Measurements from ENCODE around the gene GATAD2B.
"Not testable (repeated sequence)": the region's sequence is repeated elsewhere in the genome, so short reads cannot be mapped to it uniquely, and the experiment has no call there.

GATAD2B gene

DNA sequence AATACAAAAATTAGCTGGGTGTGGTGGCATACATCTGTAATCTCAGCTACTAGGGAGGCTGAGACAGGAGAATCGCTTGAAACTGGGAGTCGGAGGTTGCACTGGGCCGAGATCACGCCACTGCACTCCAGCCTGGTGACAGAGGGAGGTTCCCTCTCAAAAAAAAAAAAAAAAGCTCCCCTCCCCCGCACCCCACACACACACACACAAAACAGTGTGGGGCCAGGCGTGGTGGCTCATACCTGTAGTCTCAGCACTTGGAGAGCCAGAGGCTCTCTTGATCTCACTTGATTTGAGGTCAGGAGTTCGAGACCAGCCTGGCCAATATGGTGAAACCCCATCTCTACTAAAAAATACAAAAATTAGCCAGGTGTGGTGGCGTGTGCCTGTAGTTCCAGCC is 16.9 kb downstream of the GATAD2B start:
- H3K36me3 ChIP-seq (ENCODE audit: insufficient read depth, low read length); H3K9me3 ChIP-seq (ENCODE audit: low read length); H3K4me1 ChIP-seq (ENCODE audit: insufficient read depth, low read length); H3K27ac ChIP-seq (ENCODE audit: low read depth, low read length); H3K27me3 ChIP-seq (ENCODE audit: control insufficient read depth in 1 of 2, insufficient read depth in 2 of 2, low read length in 2 of 2); H3K4me3 ChIP-seq (ENCODE audit: low read depth in 1 of 2, low read length in 2 of 2); H3K9ac ChIP-seq (ENCODE audit: low read length): not testable (repeated sequence)

DNA sequence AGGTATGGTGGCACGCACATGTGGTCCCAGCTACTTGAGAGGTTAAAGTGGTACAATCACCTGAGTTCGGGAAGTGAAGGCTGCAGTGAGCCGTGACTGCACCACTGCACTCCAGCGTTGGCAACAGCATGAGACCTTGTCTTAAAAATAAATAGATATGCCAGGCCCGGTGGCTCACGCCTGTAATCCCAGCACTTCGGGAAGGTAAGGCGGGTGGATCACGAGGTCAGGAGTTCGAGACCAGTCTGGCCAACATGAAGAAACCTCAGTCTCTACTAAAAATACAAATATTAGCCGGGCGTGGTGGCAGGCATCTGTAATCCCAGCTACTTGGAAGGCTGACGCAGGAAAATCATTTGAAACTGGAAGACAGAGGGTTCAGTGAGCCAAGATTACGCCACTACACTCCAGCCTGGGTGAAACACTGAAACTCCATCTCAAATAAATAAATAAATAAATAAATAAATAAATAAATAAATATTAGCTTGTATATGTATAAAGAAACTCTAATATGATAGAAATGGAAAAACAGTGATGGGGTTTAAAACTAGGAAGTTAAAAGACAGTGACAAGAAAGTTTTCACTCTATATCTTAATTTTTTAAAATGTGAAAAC is 18.8 kb downstream of the GATAD2B start:
- H3K9me3 ChIP-seq (ENCODE audit: low read length), result no peaks in the 10 kb centered on the region
- no peak overlapping the region for H3K27ac ChIP-seq (ENCODE audit: low read depth, low read length)
- H3K9ac ChIP-seq (ENCODE audit: low read length), result no peak overlapping the region
- no peaks in the 10 kb centered on the region for H3K36me3 ChIP-seq (ENCODE audit: insufficient read depth, low read length)
- no peak overlapping the region for H3K4me3 ChIP-seq (ENCODE audit: low read depth in 1 of 2, low read length in 2 of 2)
- no peaks in the 10 kb centered on the region for H3K27me3 ChIP-seq (ENCODE audit: control insufficient read depth in 1 of 2, insufficient read depth in 2 of 2, low read length in 2 of 2)
- no peaks in the 10 kb centered on the region for H3K4me1 ChIP-seq (ENCODE audit: insufficient read depth, low read length)

DNA sequence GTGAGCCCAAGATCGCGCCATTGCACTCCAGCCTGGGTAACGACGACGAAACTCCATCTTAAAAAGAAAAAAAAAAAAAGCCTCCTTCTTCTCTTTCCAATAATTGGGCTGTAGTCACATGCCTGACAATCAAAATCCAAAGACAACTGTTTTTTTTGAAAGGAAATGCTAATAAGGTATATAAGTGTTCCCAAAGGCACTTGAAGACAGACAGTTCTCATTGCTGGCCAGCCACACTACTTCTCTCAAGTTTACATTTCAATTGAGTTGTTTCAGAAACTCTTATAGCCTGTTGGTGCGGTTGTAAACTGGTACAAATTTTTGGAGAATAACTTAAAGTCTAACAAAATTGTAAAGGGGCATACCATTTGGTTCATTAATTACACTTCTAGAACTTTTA is 23.3 kb downstream of the GATAD2B start:
- Histone ChIP-seq H3K36me3 (ENCODE audit: insufficient read depth, low read length) (no peaks in the 10 kb centered on the region), H3K4me3 (ENCODE audit: low read depth in 1 of 2, low read length in 2 of 2) (no peak overlapping the region), H3K9ac (ENCODE audit: low read length) (no peak overlapping the region), H3K27ac (ENCODE audit: low read depth, low read length) (no peak overlapping the region), H3K27me3 (ENCODE audit: control insufficient read depth in 1 of 2, insufficient read depth in 2 of 2, low read length in 2 of 2) (no peaks in the 10 kb centered on the region), H3K4me1 (ENCODE audit: insufficient read depth, low read length) (no peaks in the 10 kb centered on the region), H3K9me3 (ENCODE audit: low read length) (no peaks in the 10 kb centered on the region)

DNA sequence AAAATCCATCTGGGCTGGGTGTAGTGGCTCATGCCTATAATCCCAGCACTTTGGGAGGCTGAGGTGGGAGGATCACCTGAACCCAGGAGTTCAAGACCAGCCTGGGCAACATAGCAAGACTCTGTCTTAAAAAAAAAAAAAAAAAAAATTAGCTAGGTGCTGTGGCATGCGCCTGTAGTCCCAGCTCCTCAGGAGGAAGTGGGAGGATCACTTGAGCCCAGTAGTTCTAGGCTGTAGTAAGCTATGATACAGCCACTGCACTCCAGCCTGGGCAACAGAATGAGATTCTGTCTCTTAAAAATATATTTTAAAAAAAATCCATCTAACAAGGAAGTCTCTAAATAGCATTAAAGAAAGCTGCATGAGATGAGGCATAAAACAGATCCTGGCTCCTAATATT is 26.9 kb downstream of the GATAD2B start:
- not testable (repeated sequence) for H3K27ac ChIP-seq (ENCODE audit: low read depth, low read length); H3K4me3 ChIP-seq (ENCODE audit: low read depth in 1 of 2, low read length in 2 of 2); H3K9me3 ChIP-seq (ENCODE audit: low read length); H3K27me3 ChIP-seq (ENCODE audit: control insufficient read depth in 1 of 2, insufficient read depth in 2 of 2, low read length in 2 of 2); H3K4me1 ChIP-seq (ENCODE audit: insufficient read depth, low read length); H3K9ac ChIP-seq (ENCODE audit: low read length); H3K36me3 ChIP-seq (ENCODE audit: insufficient read depth, low read length)

DNA sequence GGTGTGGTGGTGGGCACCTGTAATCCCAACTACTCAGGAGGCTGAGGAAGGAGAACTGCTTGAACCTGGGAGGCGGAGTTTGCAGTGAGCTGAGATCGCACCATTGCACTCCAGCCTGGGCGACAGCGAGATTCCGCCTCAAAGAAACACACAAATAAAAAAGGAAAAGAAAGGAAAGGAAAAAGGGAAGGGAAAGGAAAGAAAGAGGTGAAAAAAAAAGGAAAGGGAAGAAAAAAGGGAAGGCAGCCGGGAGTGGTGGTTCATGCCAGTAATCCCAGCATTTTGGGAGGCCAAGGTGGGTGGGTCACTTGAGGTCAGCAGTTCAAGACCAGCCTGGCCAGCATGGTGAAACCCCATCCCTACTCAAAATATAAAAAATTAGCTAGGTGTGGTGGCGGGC is 31.7 kb downstream of the GATAD2B start:
- H3K36me3 ChIP-seq (ENCODE audit: insufficient read depth, low read length); H3K4me3 ChIP-seq (ENCODE audit: low read depth in 1 of 2, low read length in 2 of 2); H3K27ac ChIP-seq (ENCODE audit: low read depth, low read length); H3K9ac ChIP-seq (ENCODE audit: low read length); H3K9me3 ChIP-seq (ENCODE audit: low read length); H3K27me3 ChIP-seq (ENCODE audit: control insufficient read depth in 1 of 2, insufficient read depth in 2 of 2, low read length in 2 of 2): not testable (repeated sequence)
- peaks cover 16% of the 10 kb centered on the region for H3K4me1 ChIP-seq (ENCODE audit: insufficient read depth, low read length)

DNA sequence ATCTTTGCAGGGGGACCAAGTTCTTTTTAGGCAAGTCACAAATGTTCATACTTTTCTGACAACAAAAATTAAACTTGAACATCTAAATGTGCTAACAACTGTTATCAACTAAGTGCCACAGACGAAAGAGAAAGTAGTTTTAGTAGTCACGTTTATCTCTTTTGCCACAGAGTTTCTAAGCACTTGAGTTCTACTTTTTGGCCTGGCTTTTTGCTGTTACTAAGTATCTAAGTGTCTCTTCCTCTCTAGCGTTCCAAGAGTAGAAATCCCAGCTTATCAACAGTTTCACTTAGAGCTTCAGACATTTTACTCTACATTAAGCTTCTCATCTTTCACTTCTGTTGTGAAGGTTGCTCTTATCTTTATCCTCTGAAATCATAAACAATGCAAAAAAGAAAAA is 34.2 kb downstream of the GATAD2B start:
- Histone ChIP-seq H3K4me1 (ENCODE audit: insufficient read depth, low read length) (peaks cover 16% of the 10 kb centered on the region), H3K9me3 (ENCODE audit: low read length) (no peaks in the 10 kb centered on the region), H3K27me3 (ENCODE audit: control insufficient read depth in 1 of 2, insufficient read depth in 2 of 2, low read length in 2 of 2) (no peaks in the 10 kb centered on the region), H3K27ac (ENCODE audit: low read depth, low read length) (no peak overlapping the region), H3K4me3 (ENCODE audit: low read depth in 1 of 2, low read length in 2 of 2) (no peak overlapping the region), H3K36me3 (ENCODE audit: insufficient read depth, low read length) (peaks cover 4% of the 10 kb centered on the region), H3K9ac (ENCODE audit: low read length) (no peak overlapping the region)

DNA sequence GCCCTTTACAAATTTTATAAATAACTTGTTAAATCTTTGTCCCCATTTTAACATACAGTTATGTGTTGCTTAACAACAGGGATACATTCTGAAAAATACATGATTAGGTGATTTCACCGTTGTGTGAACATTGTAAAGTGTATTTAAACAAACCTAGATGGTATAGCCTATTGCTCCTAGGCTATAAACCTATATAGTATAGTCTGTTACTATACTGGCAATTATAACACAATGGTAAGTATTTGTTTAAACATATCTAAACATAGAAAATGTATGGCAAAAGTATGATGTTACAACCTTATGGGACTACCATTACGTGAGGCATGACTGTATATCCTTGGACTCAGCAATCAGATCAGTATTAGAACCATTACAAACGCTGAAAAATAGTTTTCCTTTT is 36.6 kb downstream of the GATAD2B start:
- H3K4me1 ChIP-seq (ENCODE audit: insufficient read depth, low read length), result peaks cover 35% of the 10 kb centered on the region

DNA sequence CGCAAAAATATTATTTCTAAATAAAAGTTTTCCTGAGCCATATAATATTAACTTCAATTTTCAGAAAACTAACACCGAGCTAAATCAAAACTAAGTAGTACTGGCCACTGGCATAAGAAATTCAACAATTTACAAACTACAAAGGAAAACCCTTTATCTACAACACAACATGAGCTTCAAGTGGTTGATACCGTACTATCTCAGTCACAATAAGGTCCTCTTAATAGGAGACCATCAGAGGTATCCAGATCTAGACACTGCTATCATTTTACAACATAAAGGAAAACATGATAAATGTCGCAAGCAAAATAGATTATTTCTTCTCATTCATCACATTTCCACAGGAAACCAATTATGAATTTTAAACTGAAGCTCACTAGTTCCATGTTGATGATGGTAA is 39.5 kb downstream of the GATAD2B start:
- Histone ChIP-seq H3K9me3 (ENCODE audit: low read length) (no peaks in the 10 kb centered on the region), H3K4me1 (ENCODE audit: insufficient read depth, low read length) (peaks cover 38% of the 10 kb centered on the region), H3K27ac (ENCODE audit: low read depth, low read length) (no peak overlapping the region), H3K4me3 (ENCODE audit: low read depth in 1 of 2, low read length in 2 of 2) (no peak overlapping the region), H3K9ac (ENCODE audit: low read length) (no peak overlapping the region), H3K27me3 (ENCODE audit: control insufficient read depth in 1 of 2, insufficient read depth in 2 of 2, low read length in 2 of 2) (no peaks in the 10 kb centered on the region), H3K36me3 (ENCODE audit: insufficient read depth, low read length) (no peaks in the 10 kb centered on the region)

More for the DNA sequence above, 36.6 kb downstream of the GATAD2B start:
- no peak overlapping the region for H3K9ac ChIP-seq (ENCODE audit: low read length)
- H3K27ac ChIP-seq (ENCODE audit: low read depth, low read length), result no peak overlapping the region
- H3K4me3 ChIP-seq (ENCODE audit: low read depth in 1 of 2, low read length in 2 of 2), result no peak overlapping the region
- peaks cover 4% of the 10 kb centered on the region for H3K36me3 ChIP-seq (ENCODE audit: insufficient read depth, low read length)
- no peaks in the 10 kb centered on the region for H3K27me3 ChIP-seq (ENCODE audit: control insufficient read depth in 1 of 2, insufficient read depth in 2 of 2, low read length in 2 of 2)
- no peaks in the 10 kb centered on the region for H3K9me3 ChIP-seq (ENCODE audit: low read length)

DNA sequence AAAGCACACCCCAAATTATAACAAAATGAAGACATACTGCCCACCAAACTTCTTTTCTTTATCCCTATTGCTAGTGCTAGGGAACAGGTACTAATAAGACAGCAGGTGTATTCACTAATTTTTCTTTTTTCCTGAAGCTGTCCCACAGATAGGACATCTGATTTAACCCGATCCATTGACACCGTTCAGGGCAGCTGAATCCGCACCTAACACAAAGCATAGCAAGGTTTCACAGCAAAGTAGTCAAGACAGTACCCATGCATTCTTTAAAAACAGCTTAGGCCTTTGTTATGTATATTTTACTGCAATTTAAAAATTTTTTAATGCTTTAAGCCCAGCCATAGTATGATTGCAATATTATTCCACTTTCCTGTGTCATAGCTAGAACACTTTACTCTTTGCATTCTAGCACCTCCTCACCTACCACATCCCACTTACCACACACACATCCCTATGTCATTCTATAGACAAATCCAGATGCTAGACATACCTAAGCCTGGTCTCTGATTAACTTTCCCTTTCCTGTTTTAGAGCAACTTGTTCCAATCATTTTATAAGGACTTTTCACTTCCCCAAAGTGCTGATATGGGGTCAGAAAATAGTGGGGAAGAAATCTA is 40.4 kb downstream of the GATAD2B start:
- peak overlapping the region; percentile 23 for H3K9ac ChIP-seq (ENCODE audit: low read length)
- H3K36me3 ChIP-seq (ENCODE audit: insufficient read depth, low read length), result no peaks in the 10 kb centered on the region
- no peaks in the 10 kb centered on the region for H3K27me3 ChIP-seq (ENCODE audit: control insufficient read depth in 1 of 2, insufficient read depth in 2 of 2, low read length in 2 of 2)
- H3K9me3 ChIP-seq (ENCODE audit: low read length), result no peaks in the 10 kb centered on the region
- H3K27ac ChIP-seq (ENCODE audit: low read depth, low read length), result peak overlapping the region; percentile 66
- H3K4me3 ChIP-seq (ENCODE audit: low read depth in 1 of 2, low read length in 2 of 2), result no peak overlapping the region
- peaks cover 34% of the 10 kb centered on the region for H3K4me1 ChIP-seq (ENCODE audit: insufficient read depth, low read length)

DNA sequence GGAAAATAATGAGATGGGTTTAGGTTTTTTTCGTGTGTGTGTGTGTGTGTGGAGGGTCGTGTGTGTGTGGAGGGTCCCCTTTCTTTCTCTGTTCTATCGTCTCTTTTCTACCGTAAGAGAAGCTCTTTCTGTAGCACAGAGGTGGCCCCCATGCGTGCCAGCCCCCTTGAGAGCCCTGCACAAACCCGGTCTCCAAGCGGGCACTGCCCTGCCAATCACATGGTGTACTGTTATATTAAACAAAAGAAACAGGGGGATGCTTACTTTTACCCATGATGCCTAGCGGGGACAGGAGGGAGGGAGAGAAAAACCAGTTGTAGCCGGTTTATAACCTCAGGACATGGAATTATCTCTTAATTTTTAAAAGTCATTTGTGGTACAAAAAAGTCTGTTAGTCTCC is 41.0 kb downstream of the GATAD2B start:
- Histone ChIP-seq H3K9me3 (ENCODE audit: low read length) (no peaks in the 10 kb centered on the region), H3K27me3 (ENCODE audit: control insufficient read depth in 1 of 2, insufficient read depth in 2 of 2, low read length in 2 of 2) (no peaks in the 10 kb centered on the region), H3K9ac (ENCODE audit: low read length) (peak overlapping the region; percentile 23), H3K27ac (ENCODE audit: low read depth, low read length) (peak overlapping the region; percentile 66), H3K36me3 (ENCODE audit: insufficient read depth, low read length) (no peaks in the 10 kb centered on the region), H3K4me3 (ENCODE audit: low read depth in 1 of 2, low read length in 2 of 2) (peak overlapping the region in 1 of 2 donors; percentile 41), H3K4me1 (ENCODE audit: insufficient read depth, low read length) (peaks cover 31% of the 10 kb centered on the region)

DNA sequence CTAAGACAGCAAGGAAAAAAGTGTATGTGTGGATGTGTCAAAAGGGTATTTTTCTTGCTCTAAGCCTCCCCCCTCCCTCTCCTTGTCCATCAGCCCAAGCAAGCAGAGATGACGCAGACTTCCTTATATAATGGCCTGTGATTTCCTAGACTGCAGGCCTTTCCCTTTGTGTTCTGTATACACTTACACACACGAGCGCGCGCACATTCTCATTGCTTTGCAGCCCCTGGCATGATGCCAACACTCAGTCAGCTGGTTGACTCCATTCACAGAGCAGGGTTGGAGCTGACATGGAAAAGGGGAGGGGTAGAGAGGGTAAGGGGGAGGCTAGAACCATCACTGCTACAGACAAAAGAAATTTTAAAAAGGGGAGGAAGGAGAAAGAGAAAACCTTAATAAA is 41.8 kb downstream of the GATAD2B start:
- H3K27me3 ChIP-seq (ENCODE audit: control insufficient read depth in 1 of 2, insufficient read depth in 2 of 2, low read length in 2 of 2), result no peaks in the 10 kb centered on the region
- peak overlapping the region; percentile 23 for H3K9ac ChIP-seq (ENCODE audit: low read length)
- peak overlapping the region; percentile 61 for H3K27ac ChIP-seq (ENCODE audit: low read depth, low read length)
- peak overlapping the region; percentile 4 to 41 for H3K4me3 ChIP-seq (ENCODE audit: low read depth in 1 of 2, low read length in 2 of 2)
- no peaks in the 10 kb centered on the region for H3K36me3 ChIP-seq (ENCODE audit: insufficient read depth, low read length)
- peaks cover 30% of the 10 kb centered on the region for H3K4me1 ChIP-seq (ENCODE audit: insufficient read depth, low read length)
- no peaks in the 10 kb centered on the region for H3K9me3 ChIP-seq (ENCODE audit: low read length)

DNA sequence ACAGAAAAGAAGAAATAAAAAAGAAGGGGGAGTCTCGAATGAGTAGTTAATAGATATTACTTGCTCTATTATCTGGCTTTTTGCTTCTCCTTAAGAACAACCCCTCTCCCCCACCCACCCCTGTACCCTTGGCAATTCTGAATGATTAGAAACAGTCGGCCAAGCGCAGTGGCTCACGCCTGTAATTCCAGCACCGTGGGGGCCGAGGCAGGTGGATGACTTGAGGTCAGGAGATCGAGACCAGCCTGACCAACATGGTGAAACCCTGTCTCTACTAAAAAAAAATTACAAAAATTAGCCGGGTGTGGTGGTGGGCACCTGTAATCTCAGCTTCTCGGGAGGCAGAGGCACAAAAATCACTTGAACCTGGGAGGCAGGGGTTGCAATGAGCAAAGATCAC is 42.7 kb downstream of the GATAD2B start:
- Histone ChIP-seq H3K36me3 (ENCODE audit: insufficient read depth, low read length) (no peaks in the 10 kb centered on the region), H3K27ac (ENCODE audit: low read depth, low read length) (no peak overlapping the region), H3K4me1 (ENCODE audit: insufficient read depth, low read length) (peaks cover 30% of the 10 kb centered on the region), H3K9ac (ENCODE audit: low read length) (no peak overlapping the region), H3K27me3 (ENCODE audit: control insufficient read depth in 1 of 2, insufficient read depth in 2 of 2, low read length in 2 of 2) (no peaks in the 10 kb centered on the region), H3K9me3 (ENCODE audit: low read length) (no peaks in the 10 kb centered on the region), H3K4me3 (ENCODE audit: low read depth in 1 of 2, low read length in 2 of 2) (no peak overlapping the region)
